Activated naive CD4-positive, alpha-beta T cell treated with anti-CD3 and anti-CD28 coated beads, Interleukin-2, amount 10 ng/mL, durations not matched to agents 7 days and 5 days (primary cell): Measurements from ENCODE around the gene ECPAS.
"Not testable (repeated sequence)": the region's sequence is repeated elsewhere in the genome, so short reads cannot be mapped to it uniquely, and the experiment has no call there.

Source experiments
- CTCF ChIA-PET: fragments of 350-600 bp; sonication (Branson Sonifier 250); formaldehyde crosslinking; loops from one replicate; lab custom pipeline; 2021; ENCODE audit warnings: antibody characterized with exemption; lab: Charles Lee
- DNase-seq: peaks from one replicate; pipeline ENCODE4 v3.0.0-alpha.2; 2020
- H3K27ac Mint-ChIP-seq: one replicate; pipeline ENCODE4 v1.8.0; 2021; ENCODE audit warnings: mild to moderate bottlenecking, moderate library complexity, mixed read lengths
- H3K27me3 Mint-ChIP-seq: one replicate; pipeline ENCODE4 v1.8.0; 2021; ENCODE audit warnings: mild to moderate bottlenecking, mixed read lengths
- H3K36me3 Mint-ChIP-seq: one replicate; pipeline ENCODE4 v1.8.0; 2021; ENCODE audit warnings: mixed read lengths
- H3K4me1 Mint-ChIP-seq: one replicate; pipeline ENCODE4 v1.8.0; 2021; ENCODE audit warnings: mixed read lengths
- H3K4me3 Mint-ChIP-seq: one replicate; pipeline ENCODE4 v1.8.0; 2021; ENCODE audit warnings: mild to moderate bottlenecking, moderate library complexity, mixed read lengths
- H3K9me3 Mint-ChIP-seq: one replicate; pipeline ENCODE4 v1.8.0; 2021; ENCODE audit warnings: mixed read lengths

ECPAS gene

DNA sequence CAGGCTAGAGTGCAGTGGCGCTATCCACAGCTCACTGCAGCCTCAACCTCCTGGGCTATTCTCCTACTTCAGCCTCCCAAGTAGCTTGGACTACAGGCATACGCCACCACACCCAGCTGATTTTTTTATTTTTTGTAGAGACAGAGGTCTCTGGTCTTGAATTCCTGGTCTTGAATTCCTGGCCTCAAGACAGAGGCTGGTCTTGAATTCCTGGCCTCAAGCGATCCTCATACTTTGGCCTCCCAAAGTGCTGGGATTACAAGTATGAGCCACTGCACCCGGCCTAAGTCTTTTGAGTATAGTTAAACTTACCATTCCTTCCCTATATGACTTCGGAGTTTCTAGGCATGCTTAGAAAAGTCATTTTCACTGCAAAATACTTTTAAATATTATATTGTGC, 29.4 kb downstream of the ECPAS start:
- Mint-ChIP-seq H3K36me3 (peaks cover 7% of the 10 kb centered on the region), H3K27ac (no peak overlapping the region), H3K9me3 (no peaks in the 10 kb centered on the region), H3K4me1 (peaks cover 3% of the 10 kb centered on the region), H3K4me3 (no peak overlapping the region), H3K27me3 (no peaks in the 10 kb centered on the region)
- DNase-seq: no peak
- CTCF ChIA-PET: no interaction called here

DNA sequence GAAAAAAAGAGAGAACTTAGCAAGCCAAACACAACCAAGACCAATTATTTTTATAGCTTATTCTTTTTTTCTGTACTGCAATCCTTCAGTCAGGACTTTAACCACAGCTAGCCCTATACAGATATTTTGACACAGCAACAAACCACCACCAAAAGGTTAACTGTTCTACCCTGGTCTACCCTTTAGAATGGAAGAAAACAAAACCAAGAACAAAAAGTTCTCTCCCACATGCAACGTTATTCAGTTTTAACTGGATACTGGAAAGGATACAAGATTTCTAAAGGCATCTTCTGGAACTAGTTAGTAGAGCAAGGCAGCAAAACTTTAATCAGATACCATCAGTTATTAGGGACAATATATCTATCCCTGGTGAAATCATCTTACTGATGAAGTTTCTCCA, 32.6 kb downstream of the ECPAS start:
- Mint-ChIP-seq H3K4me3 (no peak overlapping the region), H3K27me3 (no peaks in the 10 kb centered on the region), H3K4me1 (peaks cover under 1% of the 10 kb centered on the region), H3K27ac (no peak overlapping the region), H3K9me3 (no peaks in the 10 kb centered on the region), H3K36me3 (peaks cover 12% of the 10 kb centered on the region)
- CTCF ChIA-PET: interaction anchor here (0.6 kb wide), 1 partner anchor 15 kb away, joined by 3 read pairs; no protein-coding TSS in a partner anchor
- no peak for DNase-seq

DNA sequence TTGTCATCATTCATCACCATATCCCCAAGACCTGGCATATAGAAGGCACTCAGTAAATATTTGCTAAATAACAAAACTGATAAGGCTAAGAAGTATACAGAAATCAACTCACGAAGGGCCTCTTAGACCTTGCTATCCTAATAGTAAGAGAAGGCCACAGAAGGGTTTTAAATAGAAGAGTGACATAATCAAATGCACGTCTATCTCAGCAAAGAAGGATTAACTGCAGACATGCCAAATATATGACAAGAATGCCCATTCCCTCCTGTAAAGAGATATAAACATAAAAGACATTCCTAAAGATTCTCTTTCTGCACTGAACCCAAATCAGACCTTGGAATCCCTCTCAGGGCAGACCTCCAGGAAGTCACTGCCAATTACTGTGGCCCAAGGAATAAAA, 34.1 kb downstream of the ECPAS start:
- no peak overlapping the region for H3K4me3 Mint-ChIP-seq
- no peaks in the 10 kb centered on the region for H3K27me3 Mint-ChIP-seq
- H3K36me3 Mint-ChIP-seq: peaks cover 24% of the 10 kb centered on the region
- H3K9me3 Mint-ChIP-seq: no peaks in the 10 kb centered on the region
- CTCF ChIA-PET: no interaction called here
- DNase-seq: no peak
- no peaks in the 10 kb centered on the region for H3K4me1 Mint-ChIP-seq
- no peak overlapping the region for H3K27ac Mint-ChIP-seq

DNA sequence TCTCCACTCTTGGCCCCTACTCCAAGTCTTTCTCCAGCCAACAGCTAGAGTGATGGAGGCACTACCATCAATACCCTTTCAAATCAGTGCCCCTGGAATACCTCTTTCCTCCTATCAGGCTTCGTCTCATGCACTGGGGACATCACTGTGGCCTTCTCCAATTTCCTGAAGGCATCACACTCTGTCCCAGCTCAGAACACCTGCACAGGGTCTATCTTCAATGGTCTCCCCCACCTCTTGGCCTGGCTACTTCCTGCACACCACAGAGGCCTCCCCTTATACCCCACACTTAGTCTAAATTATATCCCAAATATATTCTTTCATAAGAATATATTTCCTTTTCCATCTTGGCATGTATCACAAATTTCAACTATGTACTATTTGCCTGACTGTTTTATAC, 34.5 kb downstream of the ECPAS start:
- Mint-ChIP-seq H3K4me3 (no peak overlapping the region), H3K36me3 (peaks cover 24% of the 10 kb centered on the region), H3K4me1 (no peaks in the 10 kb centered on the region), H3K27ac (no peak overlapping the region), H3K9me3 (no peaks in the 10 kb centered on the region), H3K27me3 (no peaks in the 10 kb centered on the region)
- DNase-seq: no peak
- CTCF ChIA-PET: no interaction called here

DNA sequence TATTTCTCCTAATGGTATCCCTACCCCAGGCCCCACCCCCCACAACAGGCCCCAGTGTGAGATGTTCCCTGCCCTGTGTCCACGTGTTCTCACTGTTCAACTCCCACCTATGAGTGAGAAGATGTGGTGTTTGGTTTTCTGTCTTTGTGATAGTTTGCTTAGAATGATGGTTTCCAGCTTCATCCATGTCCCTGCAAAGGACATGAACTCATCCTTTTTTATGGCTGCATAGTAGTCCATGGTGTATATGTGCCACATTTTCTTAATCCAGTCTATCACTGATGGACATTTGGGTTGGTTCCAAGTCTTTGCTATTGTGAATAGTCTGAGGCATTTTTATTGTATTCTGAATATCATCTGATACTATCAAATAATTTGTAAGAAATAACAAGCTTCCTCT, 38.4 kb downstream of the ECPAS start:
- H3K9me3 Mint-ChIP-seq, H3K4me3 Mint-ChIP-seq, H3K4me1 Mint-ChIP-seq, H3K27ac Mint-ChIP-seq, DNase-seq, CTCF ChIA-PET, H3K27me3 Mint-ChIP-seq: not testable (repeated sequence)
- peaks cover 32% of the 10 kb centered on the region for H3K36me3 Mint-ChIP-seq

DNA sequence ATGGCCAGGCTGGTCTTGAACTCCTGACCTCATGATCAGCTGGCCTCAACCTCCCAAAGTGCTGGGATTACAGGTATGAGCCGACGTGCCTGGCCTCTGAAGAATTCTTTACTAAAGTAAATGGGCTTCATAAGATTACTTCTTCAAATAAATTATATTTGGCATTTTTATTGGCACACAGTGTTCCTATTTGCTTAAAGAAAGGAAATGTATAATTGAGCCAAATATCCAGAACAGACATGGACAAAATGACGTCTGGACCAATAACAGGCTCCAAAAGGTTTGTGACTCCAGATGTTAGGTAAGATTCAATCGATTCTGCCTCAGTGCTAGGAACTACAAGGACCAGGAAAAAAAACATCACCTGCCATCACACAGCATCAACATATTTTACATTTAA, 40.7 kb downstream of the ECPAS start:
- Mint-ChIP-seq H3K9me3 (no peaks in the 10 kb centered on the region), H3K27ac (no peak overlapping the region), H3K27me3 (no peaks in the 10 kb centered on the region), H3K36me3 (peaks cover 38% of the 10 kb centered on the region), H3K4me1 (no peaks in the 10 kb centered on the region), H3K4me3 (no peak overlapping the region)
- CTCF ChIA-PET: no interaction called here
- DNase-seq: no peak

DNA sequence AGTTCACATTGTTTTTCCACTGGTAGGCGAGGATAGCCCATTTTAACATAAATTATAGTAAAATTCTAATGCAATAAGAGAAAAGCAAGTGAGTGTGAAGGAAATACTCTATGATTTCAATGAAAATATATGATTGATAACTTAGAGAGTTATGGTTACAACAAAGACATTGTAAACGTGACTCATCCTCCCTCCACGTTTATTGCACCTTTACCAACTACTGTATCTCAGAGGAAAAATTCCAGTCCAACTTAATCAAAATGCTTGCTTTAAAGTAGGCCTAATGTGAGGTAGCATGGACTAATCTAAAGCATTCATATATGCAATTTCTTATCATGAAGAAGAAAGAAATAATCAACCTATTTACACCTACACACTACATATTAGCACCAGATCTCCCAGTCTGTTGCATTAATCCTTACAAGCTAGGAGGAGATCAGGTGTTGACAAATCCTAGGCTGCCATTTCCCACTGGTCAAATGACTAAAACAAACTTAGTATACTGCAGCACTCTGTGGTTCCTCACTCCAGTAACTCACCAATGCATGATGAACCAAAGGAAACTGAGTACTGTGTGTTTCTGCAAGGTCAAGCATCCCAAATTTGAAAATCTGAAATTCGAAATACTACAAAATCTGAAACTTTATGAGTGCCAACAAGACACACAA, 41.7 kb downstream of the ECPAS start:
- no peak for DNase-seq
- Mint-ChIP-seq H3K27ac (no peak overlapping the region), H3K27me3 (no peaks in the 10 kb centered on the region), H3K9me3 (no peaks in the 10 kb centered on the region), H3K4me3 (no peak overlapping the region), H3K36me3 (peaks cover 39% of the 10 kb centered on the region), H3K4me1 (no peaks in the 10 kb centered on the region)
- CTCF ChIA-PET: no interaction called here

DNA sequence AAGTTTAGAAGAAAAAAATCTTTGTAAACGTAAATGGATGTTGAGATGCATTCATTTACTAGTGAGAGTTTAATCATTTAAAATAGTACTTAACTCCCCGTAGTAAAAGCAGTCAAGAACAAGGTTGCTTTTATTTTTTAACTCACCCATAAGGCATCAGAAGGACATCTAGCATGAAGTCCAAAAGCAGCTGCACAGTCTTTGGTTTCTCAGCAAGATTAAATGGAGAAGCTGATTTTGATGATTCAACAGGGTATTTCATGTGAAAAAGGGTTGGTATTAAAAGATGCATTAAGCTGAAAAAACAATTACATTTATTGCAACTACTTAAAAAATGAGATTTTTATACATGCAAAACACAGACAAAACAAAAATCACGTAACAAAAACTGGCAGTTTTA, 44.0 kb downstream of the ECPAS start:
- no peaks in the 10 kb centered on the region for H3K9me3 Mint-ChIP-seq
- no peak for DNase-seq
- no peaks in the 10 kb centered on the region for H3K4me1 Mint-ChIP-seq
- no peak overlapping the region for H3K4me3 Mint-ChIP-seq
- peaks cover 34% of the 10 kb centered on the region for H3K36me3 Mint-ChIP-seq
- no peak overlapping the region for H3K27ac Mint-ChIP-seq
- no peaks in the 10 kb centered on the region for H3K27me3 Mint-ChIP-seq
- CTCF ChIA-PET: no interaction called here

DNA sequence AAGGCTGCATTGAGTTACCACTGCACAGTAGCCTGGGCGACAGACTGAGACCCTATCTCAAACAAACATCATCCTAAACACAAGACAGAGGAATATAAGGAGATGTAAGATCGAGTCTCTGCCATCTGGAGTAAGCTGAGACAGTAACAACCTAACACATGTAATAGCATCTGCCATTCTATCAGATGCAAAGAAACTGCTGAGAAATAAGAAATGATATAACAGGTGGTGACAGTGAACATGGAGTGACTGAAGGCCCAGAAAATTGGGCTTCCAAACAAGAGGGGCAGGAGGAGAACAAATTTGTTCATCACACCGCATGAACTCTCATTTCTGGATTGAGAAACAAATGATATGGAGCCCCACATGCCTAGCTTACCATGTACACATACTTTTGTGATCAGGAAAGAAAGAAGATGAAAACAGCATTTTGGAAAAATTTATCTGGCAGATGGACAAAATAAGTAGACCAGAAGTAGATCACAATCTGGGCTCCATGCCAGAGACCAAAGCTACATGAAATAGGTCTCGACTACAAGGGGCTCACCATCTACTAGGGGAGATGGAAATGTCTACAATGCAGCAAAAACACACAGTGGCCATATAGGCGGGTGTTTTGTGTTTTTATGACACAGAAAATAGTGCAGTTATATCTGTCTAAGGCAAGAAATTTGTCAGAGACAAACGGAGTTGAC, 45.5 kb downstream of the ECPAS start:
- H3K36me3 Mint-ChIP-seq: peaks cover 31% of the 10 kb centered on the region
- no peaks in the 10 kb centered on the region for H3K27me3 Mint-ChIP-seq
- H3K4me3 Mint-ChIP-seq: no peak overlapping the region
- no peaks in the 10 kb centered on the region for H3K9me3 Mint-ChIP-seq
- H3K4me1 Mint-ChIP-seq: no peaks in the 10 kb centered on the region
- DNase-seq: no peak
- H3K27ac Mint-ChIP-seq: no peak overlapping the region
- CTCF ChIA-PET: no interaction called here

DNA sequence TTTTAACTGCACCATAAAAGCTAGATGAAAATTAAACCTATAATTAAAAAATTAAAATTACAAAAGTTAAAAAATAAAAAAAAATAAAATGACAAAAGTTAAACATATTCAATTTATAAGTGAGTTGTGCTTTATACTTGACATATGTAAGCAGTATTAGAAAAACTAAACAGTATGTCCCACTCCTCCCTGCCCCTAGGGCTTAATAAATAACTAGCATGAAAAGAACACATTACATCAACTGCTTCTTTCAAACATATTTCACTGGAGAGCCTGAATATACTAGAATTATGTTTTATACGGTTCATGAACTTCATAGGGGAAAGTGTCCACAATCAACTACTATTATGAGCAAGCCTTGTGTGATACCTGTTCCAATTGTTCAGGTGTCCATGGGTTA, 47.6 kb downstream of the ECPAS start:
- H3K27me3 Mint-ChIP-seq: no peaks in the 10 kb centered on the region
- no peaks in the 10 kb centered on the region for H3K4me1 Mint-ChIP-seq
- CTCF ChIA-PET: no interaction called here
- no peak overlapping the region for H3K4me3 Mint-ChIP-seq
- no peak overlapping the region for H3K27ac Mint-ChIP-seq
- H3K9me3 Mint-ChIP-seq: no peaks in the 10 kb centered on the region
- no peak for DNase-seq
- peaks cover 39% of the 10 kb centered on the region for H3K36me3 Mint-ChIP-seq

DNA sequence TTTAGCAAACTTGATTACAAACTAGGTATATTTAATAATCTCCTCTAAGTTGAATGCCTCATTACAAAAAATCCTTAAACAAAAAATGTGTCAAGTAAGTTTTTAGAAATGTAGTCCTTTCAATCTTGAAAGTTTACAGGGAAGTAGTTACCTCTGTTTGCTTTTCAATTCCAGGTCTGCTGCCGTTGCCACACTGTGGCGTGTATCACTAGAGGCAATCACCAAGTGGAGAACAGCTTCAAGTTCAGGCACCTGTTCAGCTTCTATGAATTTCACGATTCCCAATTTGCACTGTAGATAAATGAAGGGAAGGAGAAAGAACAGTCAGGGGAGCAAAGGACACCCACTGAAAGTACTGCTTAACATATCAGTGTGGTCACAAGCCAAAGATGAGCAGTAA, 51.1 kb downstream of the ECPAS start:
- no peak overlapping the region for H3K4me3 Mint-ChIP-seq
- H3K4me1 Mint-ChIP-seq: no peaks in the 10 kb centered on the region
- no peaks in the 10 kb centered on the region for H3K27me3 Mint-ChIP-seq
- no peak for DNase-seq
- no peaks in the 10 kb centered on the region for H3K9me3 Mint-ChIP-seq
- H3K27ac Mint-ChIP-seq: no peak overlapping the region
- CTCF ChIA-PET: no interaction called here
- H3K36me3 Mint-ChIP-seq: peaks cover 47% of the 10 kb centered on the region

DNA sequence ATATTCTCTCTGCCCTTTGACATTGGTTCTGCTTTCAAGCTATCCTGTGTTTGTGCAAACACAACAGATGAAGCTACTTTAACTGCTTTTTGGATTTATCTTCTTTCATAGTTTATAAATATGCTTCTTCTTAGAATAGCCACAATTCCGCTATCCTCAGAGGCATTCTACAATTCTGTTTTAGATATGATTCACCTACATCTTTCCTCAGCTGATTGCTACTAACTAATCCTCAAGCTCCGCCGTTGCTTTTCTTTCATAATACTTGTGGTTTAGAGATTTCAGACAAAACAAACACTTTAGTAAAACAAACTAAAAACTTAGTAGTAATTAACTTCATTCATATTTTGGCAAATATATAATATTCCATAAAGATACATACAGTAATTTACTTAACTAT, 52.5 kb downstream of the ECPAS start:
- peaks cover 58% of the 10 kb centered on the region for H3K36me3 Mint-ChIP-seq
- peaks cover 4% of the 10 kb centered on the region for H3K4me1 Mint-ChIP-seq
- no peak overlapping the region for H3K4me3 Mint-ChIP-seq
- no peak overlapping the region for H3K27ac Mint-ChIP-seq
- no peak for DNase-seq
- H3K9me3 Mint-ChIP-seq: no peaks in the 10 kb centered on the region
- CTCF ChIA-PET: no interaction called here
- H3K27me3 Mint-ChIP-seq: no peaks in the 10 kb centered on the region

DNA sequence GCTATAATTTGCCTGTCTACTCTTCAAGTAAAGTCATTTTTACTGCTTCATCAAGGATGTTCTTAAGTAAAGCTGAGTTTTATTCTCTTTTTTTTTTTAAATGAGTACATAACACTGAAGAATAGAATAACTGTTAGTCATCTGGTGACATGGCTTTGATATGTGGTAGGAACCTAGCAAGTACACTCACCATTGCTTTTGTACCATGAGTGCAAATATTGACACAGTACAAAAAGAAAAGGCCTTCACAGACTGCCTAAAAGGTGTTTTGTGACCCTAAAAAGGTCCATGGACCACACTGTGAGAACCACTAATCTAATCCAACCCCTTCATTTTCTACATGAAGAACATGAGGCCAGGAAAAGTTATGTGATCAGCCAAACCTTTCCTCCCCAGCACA, 55.0 kb downstream of the ECPAS start:
- H3K27me3 Mint-ChIP-seq: no peaks in the 10 kb centered on the region
- H3K9me3 Mint-ChIP-seq: no peaks in the 10 kb centered on the region
- peaks cover 63% of the 10 kb centered on the region for H3K36me3 Mint-ChIP-seq
- no peak overlapping the region for H3K4me3 Mint-ChIP-seq
- CTCF ChIA-PET: no interaction called here
- no peak for DNase-seq
- H3K27ac Mint-ChIP-seq: no peak overlapping the region
- peaks cover 4% of the 10 kb centered on the region for H3K4me1 Mint-ChIP-seq

DNA sequence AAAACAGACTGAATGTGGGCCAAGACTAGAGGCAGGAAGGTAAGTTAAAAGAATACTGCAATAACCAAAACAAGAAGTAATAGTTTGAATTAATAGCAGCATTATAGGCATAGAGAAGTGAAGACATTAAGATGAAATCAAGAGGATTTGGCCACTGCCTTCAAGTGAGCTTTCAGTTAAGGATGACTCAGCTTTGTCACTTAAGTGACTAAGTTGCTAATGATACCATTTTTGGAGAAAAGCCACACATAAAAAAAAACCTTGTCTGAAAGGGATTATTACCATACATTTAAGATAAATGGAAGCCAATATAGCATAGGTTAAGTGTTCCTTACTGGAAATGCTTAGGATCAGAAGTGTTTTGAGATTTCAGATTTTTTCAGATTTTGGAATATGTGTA, 57.0 kb downstream of the ECPAS start:
- Mint-ChIP-seq H3K9me3 (no peaks in the 10 kb centered on the region), H3K36me3 (peaks cover 69% of the 10 kb centered on the region), H3K27ac (peak overlapping the region; percentile 59), H3K4me1 (peaks cover 4% of the 10 kb centered on the region), H3K27me3 (no peaks in the 10 kb centered on the region), H3K4me3 (no peak overlapping the region)
- DNase-seq: no peak
- CTCF ChIA-PET: no interaction called here

DNA sequence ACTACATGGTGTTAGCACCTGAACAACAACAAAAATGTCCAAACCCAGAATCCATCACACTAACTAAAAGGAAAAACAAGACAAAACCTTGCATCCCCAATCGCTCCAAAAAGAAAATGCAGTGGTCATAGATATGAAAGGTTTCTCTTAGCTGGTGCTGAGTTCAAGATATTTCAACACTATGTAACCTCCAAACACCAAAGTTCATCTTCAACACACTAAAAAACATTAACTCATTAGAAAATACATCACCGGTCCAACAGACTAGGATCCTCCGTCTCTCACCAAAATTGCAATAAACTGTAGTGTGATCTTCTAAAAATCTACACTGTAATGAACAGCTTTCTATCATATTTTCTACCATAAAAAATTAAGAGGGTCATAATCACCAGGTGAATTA, 60.8 kb downstream of the ECPAS start:
- Mint-ChIP-seq H3K27ac (no peak overlapping the region), H3K27me3 (no peaks in the 10 kb centered on the region), H3K4me3 (no peak overlapping the region), H3K36me3 (peaks cover 56% of the 10 kb centered on the region), H3K9me3 (no peaks in the 10 kb centered on the region), H3K4me1 (peaks cover 4% of the 10 kb centered on the region)
- CTCF ChIA-PET: no interaction called here
- no peak for DNase-seq
